ENCODE measurements around the gene NIBAN1. TPM values are rescaled to one million over a fixed set of nuclear protein-coding genes. Genes with fewer than 3 reads are reported as not detected.

Gene NIBAN1
- total and polyA plus RNA-seq, 9 donors = 1.7 to 51.9 (median 7.5) TPM

DNA sequence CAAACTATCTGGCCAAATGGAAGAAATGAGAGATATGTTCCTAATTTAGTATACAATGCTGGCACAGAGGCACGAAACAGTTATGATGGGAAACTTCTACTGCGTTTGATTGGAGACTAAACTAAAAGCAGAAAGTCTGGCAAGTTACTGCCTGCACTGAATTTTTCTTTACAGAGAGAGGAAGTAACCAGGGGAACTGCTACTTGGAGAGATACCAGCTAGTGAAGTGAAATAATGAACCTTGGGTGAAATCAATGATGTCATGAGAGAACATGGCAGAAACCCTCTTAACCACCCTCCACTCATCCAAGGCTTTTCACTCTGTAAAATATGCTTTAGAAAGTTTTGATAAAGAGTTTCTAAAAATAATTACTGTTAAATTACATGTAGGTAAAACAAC, 29.3 kb downstream of the NIBAN1 start:
- Histone ChIP-seq H3K27ac (no peak overlapping the region), H3K4me1 (ENCODE audit: insufficient read depth) (no peaks in the 10 kb centered on the region), H3K36me3 (no peaks in the 10 kb centered on the region), H3K27me3 (no peaks in the 10 kb centered on the region), H3K9me3 (no peaks in the 10 kb centered on the region), H3K4me3 (no peak overlapping the region)
- TF ChIP-seq, protein P1, sequence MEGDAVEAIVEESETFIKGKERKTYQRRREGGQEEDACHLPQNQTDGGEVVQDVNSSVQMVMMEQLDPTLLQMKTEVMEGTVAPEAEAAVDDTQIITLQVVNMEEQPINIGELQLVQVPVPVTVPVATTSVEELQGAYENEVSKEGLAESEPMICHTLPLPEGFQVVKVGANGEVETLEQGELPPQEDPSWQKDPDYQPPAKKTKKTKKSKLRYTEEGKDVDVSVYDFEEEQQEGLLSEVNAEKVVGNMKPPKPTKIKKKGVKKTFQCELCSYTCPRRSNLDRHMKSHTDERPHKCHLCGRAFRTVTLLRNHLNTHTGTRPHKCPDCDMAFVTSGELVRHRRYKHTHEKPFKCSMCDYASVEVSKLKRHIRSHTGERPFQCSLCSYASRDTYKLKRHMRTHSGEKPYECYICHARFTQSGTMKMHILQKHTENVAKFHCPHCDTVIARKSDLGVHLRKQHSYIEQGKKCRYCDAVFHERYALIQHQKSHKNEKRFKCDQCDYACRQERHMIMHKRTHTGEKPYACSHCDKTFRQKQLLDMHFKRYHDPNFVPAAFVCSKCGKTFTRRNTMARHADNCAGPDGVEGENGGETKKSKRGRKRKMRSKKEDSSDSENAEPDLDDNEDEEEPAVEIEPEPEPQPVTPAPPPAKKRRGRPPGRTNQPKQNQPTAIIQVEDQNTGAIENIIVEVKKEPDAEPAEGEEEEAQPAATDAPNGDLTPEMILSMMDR (IDR thresholded peaks at IDR 0.05) = no peak
- TF ChIP-seq EP300 (IDR thresholded peaks at IDR 0.05) (no peak), POLR2A (IDR thresholded peaks at IDR 0.05) (no peak)
- 62 to 71% (median 68%) methylated on average over 2 of the region's 2 CpGs for WGBS, 3 donors
- intact Hi-C loops (cut with DNase I) = no loop called here
- DNase-seq = no peak

DNA sequence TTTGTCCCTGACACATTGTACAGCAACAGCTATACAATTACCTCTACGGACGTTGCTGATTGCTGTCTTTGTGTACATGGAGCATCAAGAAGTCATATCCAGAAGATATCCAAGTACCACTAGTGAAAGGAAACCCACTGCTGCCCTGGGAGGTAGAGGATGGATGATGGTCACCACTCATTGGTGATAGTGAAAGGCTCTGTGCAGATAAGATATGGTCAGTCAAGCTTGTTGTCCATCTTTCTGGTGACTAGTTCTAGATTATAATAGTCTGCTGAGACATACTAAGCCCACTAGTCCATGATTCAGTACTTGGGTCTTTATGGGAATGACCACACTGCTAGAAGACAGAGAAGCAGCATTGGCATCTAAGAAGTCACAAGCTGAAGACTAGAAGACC, 30.3 kb downstream of the NIBAN1 start:
- Histone ChIP-seq H3K27ac (no peak overlapping the region), H3K9me3 (no peaks in the 10 kb centered on the region), H3K4me1 (ENCODE audit: insufficient read depth) (no peaks in the 10 kb centered on the region), H3K27me3 (no peaks in the 10 kb centered on the region), H3K4me3 (no peak overlapping the region), H3K36me3 (no peaks in the 10 kb centered on the region)
- intact Hi-C loops (cut with DNase I) = no loop called here
- WGBS, 3 donors = 88 to 93% (median 92%) methylated on average over 2 of the region's 2 CpGs
- TF ChIP-seq EP300 (IDR thresholded peaks at IDR 0.05) = no peak
- TF ChIP-seq, protein P1 (IDR thresholded peaks at IDR 0.05) = no peak
- TF ChIP-seq POLR2A (IDR thresholded peaks at IDR 0.05) = no peak
- DNase-seq = no peak

DNA sequence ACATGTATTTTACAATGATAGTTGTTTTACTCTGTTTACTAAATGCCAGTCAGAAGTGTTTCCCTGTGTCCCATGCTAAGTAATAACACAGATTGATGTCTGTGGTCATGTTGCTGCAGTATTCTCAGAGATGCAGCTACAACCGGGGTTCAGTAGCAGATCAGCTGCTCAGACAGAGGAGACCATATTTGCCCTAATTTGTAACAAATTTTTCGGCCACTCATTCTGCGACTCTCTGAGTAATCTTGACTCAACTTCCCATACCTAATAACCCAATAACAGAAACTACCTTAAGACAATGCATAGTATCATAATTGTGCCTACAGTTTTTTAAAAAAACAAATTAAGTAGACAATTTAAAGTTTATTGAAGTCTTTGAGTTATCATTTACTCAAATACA, 32.6 kb downstream of the NIBAN1 start:
- Histone ChIP-seq H3K4me3 (no peak overlapping the region), H3K27ac (no peak overlapping the region), H3K9me3 (no peaks in the 10 kb centered on the region), H3K4me1 (ENCODE audit: insufficient read depth) (no peaks in the 10 kb centered on the region), H3K27me3 (no peaks in the 10 kb centered on the region), H3K36me3 (no peaks in the 10 kb centered on the region)
- TF ChIP-seq POLR2A (IDR thresholded peaks at IDR 0.05) (no peak), EP300 (IDR thresholded peaks at IDR 0.05) (no peak)
- TF ChIP-seq, protein P1 (IDR thresholded peaks at IDR 0.05) = no peak
- intact Hi-C loops (cut with DNase I) = no loop called here
- DNase-seq = no peak
- WGBS, 3 donors = 95 to 98% (median 96%) methylated on average over 3 of the region's 3 CpGs

DNA sequence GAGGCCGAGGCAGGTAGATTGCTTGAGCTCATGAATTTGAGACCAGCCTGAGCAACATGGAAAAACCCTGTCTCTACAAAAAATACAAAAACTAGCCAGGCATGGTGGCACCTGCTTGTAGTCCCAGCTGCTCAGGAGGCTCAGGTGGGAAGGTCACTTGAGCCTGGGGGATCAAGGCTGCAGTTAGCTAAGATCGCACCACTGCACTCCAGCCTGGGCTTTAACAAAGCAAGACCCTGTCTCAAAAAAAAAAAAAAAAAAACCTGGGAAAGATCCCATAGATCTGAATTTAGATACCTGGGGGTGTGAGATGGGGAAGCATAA, 32.9 kb downstream of the NIBAN1 start:
- H3K36me3 ChIP-seq = no peaks in the 10 kb centered on the region
- H3K4me1 ChIP-seq (ENCODE audit: insufficient read depth) = no peaks in the 10 kb centered on the region
- H3K9me3 ChIP-seq = no peaks in the 10 kb centered on the region
- WGBS, 3 donors = 93 to 96% (median 96%) methylated on average over 2 of the region's 2 CpGs
- no peak overlapping the region for H3K4me3 ChIP-seq
- TF ChIP-seq EP300 (IDR thresholded peaks at IDR 0.05) (no peak), POLR2A (IDR thresholded peaks at IDR 0.05) (no peak)
- TF ChIP-seq, protein P1 (IDR thresholded peaks at IDR 0.05) = no peak
- H3K27me3 ChIP-seq = no peaks in the 10 kb centered on the region
- intact Hi-C loops (cut with DNase I) = no loop called here
- DNase-seq = no peak
- no peak overlapping the region for H3K27ac ChIP-seq

Data from ovary (tissue), 9 donors.